Dedifferentiated amniotic fluid mesenchymal stem cell (primary cell): ENCODE measurements around the gene IRF4.

Source experiments
- DNase-seq: peaks from one replicate; pipeline ENCODE4 v3.0.0-alpha.2; 2016; ENCODE audit errors: extremely low spot score

The IRF4 gene

DNA sequence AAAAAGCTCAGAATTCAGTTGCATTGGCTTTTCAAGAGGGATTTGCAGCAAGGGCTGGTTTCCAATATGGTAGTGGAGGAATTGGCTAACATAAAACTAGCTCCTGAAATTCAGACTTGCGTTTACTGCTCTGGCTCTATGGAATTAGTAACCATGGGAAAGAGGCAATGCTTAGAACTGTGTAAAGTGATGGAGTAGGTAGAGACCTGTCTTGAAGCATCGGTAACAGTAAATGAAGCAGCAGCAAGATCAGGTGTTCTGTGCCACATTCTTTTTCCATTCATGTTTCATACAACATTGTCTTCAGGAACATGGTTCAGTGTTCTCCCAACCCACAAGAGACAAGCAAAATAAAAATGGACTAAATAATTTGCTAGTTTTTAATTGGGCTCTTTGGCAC, 6.5 kb downstream of the IRF4 start:
- no peak for DNase-seq

DNA sequence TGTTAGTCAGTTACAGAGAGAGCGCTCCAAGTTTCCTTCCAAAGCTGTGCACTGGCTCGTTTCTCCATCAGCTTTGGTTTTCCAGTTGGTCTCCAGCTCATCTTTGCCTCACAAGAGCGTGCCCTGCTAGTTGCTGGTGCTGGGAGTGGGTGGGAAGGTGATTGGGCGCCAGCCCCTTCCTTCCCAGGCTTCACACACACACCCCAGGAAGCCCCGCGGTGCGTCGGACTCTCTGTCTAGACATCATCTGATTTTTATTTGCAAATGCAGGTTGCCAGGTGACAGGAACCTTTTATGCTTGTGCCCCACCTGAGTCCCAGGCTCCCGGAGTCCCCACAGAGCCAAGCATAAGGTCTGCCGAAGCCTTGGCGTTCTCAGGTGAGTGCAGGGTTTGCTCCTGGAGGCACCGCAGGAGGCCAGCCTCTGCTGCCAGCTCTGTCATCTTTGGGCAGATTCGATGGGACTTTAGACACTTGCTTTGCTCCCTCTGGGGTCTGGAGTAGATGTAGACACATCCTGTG, 7.1 kb downstream of the IRF4 start:
- DNase-seq: no peak

DNA sequence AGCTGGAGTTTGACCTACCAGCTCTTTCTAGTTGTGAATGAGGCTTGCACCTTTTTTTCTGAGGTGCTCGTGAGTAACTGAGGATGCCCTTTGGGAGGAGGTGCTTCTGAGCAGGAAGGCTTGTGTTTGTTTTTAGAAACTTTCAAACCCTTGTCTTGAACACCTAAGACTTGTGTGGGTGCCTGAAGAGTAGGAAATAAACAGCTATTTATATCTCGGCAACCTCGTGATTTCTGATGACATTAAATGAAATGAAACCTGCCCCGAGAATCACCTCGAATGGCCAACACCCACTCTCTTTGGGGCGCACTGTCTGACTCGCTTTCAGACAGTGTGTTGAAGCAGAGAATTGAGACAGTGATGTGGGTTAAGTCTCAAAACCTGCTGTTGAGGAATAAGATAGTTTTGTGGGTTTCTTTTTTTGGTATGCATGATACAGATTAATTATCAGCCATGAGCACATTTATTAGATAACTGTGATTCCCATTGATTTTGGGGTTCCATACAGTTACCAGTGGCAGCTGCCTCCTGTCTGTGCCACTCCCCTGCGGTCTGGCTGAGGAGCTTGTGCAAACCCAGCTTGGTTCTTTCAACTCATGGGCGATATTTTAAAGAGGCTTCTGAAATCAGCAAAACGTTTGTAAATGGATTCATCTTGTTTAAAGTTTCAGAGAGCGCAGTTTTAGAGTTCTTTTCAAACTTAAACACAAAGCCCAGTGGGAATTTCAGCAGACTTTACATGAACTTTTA, 8.4 kb downstream of the IRF4 start:
- no peak for DNase-seq

DNA sequence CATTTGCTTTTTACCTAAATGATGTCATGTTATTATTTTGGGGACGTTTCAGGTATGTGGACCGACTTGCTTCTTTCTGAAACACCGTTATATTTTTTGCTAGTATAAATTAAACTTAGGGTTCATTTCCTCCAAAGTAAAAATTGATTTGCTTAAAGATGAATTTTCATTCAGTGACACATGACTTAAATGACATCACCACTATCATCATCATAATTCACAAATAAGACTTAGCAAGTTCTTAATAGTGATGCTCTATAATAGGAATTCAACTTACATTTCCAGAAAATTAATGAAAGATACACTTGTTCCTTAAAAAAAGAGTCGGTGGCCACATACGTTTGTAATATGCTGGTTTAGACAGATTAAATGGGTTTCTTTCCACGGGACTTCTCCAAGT, 9.3 kb downstream of the IRF4 start:
- no peak for DNase-seq

DNA sequence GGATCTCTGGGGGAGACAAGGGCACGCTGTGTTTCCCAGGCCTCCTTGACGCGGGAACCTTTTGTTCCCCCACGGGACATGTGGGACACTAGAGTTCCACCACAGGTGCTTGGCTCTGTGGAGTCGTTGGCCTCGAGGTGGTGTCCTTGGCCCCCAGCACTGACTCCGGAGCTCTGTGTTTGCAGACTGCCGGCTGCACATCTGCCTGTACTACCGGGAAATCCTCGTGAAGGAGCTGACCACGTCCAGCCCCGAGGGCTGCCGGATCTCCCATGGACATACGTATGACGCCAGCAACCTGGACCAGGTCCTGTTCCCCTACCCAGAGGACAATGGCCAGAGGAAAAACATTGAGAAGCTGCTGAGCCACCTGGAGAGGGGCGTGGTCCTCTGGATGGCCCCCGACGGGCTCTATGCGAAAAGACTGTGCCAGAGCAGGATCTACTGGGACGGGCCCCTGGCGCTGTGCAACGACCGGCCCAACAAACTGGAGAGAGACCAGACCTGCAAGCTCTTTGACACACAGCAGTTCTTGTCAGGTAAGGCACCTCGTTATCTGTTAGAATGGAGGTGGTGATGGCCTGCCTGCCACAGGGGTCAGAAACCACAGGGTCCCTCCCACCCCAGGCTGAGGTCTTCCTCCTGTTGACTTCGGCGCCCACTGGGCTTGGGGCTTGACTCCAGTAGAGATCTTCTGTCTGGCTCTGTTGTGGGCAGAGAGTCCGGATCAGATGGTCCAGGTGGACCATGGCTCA, 9.9 kb downstream of the IRF4 start:
- no peak for DNase-seq

DNA sequence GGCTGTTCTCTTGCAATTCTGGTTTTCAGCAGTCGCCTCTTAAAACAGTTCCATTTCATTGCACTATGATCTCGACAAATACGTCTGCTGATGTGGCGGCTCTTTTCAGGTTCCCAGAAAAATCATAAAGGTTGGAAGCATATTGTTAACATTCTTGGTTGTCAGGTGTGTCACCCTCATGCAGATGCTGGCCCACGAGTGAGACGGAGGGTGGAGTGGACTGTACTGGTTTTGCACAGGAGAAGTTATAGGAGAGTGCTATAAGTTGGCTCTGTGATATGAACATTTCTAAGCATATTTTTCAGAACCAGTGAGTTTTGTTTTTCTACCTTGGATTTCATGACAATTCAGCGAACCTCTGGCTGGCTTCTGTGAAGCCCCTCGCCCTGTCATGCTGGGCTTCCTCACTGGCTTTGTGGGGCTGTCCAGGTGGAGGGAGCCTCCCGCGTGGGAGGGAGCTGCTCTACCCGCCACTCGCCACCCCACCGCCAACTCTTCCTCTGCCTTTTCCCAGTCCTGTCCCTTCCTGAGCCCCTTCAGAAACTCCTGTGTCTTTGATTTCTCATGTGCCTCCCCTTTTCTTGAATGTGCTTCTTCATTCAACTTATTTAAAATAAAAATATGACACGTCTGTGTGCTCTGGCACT, 10.6 kb downstream of the IRF4 start:
- no peak for DNase-seq

DNA sequence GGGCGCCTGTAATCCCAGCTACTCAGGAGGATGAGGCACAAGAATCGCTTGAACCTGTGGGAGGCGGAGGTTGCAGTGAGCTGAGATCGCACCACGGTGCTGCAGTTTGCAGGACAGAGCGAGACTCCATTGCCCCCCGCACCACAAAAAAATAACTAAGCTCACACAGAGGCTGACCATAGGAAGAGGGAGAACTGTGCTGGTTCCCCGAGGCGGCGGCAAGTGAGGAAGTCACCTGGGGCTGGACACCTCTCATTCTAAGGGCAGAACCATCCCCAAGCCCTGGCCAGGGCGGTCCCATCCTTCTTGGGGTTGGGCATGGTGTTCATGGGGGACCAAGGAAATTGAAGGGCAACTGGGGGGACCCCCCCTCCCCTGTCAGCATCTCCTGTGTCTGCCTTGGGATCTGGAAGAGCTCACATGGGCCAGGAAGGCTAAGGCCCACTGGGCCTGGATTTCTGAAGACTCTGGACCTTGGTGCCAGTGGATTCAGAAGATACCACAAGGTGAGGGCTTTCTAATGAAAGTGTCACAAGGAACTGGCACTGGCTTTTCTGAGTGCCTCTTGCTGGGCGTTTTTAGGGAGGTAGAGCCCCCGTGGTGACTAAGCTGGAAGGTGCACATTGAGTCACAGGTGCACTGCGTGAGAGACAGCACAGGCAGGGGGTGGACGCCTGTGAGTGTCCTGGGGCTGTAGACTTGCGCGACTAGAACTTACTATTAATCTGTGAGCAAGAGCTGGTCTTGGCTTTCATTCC, 11.5 kb downstream of the IRF4 start:
- no peak for DNase-seq

DNA sequence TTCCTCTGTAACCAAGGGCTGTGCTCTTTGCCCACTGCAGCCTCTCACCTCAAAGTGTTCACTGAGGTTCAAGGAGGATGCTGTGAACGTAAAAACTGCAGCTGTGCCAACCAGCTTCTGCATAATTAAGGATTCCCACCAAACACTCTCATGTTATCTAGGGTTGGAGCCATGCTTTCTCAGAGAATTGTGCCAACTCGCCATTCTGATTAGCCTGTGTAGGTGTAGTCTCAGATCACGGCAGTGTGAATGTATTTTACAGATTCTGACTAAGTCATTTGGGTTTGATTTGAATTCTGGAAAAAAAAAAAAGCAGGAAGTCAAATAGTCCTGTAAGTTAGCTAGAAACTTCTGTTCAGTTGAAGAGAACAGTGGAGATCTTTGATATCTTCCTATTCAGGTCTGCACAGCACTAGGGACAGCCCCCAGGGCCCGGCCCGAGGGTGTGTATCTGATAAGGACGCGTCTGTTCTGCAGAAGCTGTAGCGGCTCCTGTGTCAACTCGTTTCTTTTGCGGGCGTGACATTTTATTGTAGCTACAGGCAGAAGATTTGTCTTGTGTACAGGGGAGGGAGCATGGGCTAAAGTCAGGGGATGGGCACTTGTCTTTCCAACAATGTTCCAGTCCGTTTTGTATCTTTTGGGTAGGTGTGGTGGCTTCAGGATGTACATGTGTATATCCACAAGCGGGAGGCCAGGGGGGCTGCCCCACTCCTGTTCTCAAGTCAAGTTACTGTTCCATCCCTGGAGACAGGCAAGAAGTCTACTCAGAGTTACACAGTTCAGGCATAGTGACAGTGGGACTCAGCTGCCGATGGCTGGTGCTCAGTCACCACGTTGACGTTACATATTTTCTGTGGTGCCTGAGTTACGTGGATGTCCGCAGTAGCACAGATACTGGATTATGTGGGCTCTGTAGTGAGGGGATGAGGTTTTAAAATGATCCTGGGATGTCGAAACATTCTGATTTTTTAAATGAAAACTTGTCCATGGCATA, 12.4 kb downstream of the IRF4 start:
- DNase-seq: no peak

DNA sequence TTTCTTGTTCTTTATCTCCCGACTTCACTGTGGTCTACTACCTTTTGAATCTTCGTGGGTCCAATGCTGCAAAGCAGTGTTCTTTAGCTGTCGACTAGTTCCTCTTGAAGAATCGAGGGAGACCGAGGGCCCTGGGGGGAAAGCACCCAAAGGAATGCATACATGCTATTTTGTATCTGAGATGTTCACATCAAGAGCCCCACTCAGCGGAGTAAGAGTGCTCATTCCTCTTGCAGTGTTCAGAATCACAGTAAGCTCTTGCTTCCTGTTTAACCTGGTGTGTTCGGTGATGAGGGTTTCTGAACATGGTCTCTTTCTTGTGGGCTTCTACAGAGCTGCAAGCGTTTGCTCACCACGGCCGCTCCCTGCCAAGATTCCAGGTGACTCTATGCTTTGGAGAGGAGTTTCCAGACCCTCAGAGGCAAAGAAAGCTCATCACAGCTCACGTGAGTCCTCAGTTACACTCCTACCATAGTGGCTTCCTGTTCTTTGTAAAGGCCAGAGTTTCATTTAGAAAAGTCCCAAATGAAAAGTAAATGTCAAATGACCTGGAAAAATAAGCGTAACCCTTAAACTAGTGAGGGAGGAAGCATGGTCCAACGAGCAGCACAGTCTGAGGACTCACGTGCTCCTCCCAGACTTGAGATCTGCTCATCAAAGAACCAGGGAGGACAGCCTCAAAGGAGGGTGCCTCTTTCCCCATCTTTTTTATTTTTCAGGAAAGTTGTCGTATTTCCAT, 13.3 kb downstream of the IRF4 start:
- DNase-seq: no peak

DNA sequence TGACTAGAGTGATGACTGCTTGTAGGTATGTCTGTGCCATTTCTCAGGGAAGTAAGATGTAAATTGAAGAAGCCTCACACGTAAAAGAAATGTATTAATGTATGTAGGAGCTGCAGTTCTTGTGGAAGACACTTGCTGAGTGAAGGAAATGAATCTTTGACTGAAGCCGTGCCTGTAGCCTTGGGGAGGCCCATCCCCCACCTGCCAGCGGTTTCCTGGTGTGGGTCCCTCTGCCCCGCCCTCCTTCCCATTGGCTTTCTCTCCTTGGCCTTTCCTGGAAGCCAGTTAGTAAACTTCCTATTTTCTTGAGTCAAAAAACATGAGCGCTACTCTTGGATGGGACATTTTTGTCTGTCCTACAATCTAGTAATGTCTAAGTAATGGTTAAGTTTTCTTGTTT, 16.6 kb downstream of the IRF4 start:
- no peak for DNase-seq

DNA sequence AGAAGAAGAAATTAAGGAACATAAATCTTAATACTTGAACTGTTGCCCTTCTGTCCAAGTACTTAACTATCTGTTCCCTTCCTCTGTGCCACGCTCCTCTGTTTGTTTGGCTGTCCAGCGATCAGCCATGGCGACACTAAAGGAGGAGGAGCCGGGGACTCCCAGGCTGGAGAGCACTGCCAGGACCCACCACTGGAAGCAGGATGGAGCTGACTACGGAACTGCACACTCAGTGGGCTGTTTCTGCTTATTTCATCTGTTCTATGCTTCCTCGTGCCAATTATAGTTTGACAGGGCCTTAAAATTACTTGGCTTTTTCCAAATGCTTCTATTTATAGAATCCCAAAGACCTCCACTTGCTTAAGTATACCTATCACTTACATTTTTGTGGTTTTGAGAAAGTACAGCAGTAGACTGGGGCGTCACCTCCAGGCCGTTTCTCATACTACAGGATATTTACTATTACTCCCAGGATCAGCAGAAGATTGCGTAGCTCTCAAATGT, 17.1 kb downstream of the IRF4 start:
- peak; percentile 42 for DNase-seq

DNA sequence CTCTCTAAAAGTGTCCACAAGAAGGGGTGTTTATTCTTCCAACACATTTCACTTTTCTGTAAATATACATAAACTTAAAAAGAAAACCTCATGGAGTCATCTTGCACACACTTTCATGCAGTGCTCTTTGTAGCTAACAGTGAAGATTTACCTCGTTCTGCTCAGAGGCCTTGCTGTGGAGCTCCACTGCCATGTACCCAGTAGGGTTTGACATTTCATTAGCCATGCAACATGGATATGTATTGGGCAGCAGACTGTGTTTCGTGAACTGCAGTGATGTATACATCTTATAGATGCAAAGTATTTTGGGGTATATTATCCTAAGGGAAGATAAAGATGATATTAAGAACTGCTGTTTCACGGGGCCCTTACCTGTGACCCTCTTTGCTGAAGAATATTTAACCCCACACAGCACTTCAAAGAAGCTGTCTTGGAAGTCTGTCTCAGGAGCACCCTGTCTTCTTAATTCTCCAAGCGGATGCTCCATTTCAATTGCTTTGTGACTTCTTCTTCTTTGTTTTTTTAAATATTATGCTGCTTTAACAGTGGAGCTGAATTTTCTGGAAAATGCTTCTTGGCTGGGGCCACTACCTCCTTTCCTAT, 17.9 kb downstream of the IRF4 start:
- DNase-seq: no peak

DNA sequence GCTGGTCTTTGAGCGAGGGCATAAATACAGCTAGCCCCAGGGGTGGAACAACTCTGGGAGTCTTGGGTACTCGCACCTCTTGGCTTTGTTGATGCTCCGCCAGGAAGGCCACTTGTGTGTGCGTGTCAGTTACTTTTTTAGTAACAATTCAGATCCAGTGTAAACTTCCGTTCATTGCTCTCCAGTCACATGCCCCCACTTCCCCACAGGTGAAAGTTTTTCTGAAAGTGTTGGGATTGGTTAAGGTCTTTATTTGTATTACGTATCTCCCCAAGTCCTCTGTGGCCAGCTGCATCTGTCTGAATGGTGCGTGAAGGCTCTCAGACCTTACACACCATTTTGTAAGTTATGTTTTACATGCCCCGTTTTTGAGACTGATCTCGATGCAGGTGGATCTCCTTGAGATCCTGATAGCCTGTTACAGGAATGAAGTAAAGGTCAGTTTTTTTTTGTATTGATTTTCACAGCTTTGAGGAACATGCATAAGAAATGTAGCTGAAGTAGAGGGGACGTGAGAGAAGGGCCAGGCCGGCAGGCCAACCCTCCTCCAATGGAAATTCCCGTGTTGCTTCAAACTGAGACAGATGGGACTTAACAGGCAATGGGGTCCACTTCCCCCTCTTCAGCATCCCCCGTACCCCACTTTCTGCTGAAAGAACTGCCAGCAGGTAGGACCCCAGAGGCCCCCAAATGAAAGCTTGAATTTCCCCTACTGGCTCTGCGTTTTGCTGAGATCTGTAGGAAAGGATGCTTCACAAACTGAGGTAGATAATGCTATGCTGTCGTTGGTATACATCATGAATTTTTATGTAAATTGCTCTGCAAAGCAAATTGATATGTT, 19.2 kb downstream of the IRF4 start:
- no peak for DNase-seq

DNA sequence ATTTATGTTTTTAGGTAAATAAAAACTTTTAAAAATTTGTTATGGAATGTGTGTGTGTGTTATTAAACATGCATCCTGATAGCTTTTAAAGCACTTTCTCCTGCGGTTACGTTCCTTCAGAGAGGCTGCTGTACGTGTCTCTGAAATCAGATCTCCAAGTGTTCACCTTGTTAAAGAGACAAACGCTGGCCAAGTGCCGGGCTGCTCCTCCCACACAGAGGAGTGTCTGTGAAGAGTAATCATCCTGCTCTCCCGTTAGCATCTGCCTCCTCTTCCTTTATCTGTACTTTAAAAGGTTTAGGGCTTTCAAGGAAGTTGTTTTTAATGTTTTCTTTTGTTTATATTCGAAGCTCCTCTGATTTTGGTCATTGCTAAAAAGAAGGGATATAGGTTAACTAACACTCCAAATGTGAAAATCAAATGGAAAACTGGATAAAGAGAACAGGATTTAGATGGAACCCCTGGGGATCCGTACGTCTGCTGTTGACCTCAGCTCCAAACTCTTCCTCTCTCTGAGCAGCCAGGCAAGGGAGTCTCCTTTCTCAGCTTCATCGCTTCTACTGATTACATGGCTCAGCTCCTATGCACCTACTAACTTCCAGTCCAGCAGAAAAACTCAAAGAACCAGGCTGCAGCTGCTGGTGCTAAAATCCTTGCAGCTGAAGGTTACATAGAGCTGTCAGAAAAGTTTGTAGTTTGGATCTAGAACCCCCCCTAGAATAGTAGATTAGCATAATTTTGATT, 20.0 kb downstream of the IRF4 start:
- DNase-seq: no peak

DNA sequence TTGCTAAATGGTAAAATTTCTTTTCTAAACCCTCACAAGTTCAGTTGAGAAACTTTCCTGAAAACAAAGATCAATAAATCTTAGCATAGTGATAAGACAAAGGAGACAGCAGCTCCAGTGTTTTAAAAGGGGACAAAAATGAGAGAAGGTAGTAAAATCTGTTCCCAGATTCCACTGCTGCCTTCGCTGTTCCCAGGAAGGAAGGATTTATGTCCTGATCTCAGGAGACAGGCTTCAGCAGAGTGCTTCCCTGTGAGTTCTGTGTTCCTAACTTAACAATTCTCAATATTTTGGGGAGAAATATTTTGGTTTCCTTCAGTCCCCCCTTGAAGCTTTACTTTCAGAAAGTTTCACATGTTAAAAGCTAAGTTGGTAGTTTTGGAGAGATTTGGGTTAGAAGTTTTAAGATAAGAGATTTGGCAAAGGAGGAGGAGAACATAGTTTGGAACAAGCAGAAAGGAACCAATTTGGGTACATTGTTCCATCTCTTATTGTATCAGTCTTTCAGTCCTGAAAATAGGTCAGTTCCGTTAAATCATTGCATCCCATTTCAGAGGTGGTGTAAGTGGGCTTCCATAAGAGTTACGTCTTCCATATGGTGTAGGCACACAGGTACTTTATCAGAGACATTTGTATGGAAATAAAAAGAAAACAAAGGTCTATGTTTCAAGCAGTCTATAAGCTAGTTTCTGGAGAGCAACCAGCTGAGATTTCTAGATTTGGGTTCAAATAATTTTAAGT, 20.8 kb downstream of the IRF4 start:
- DNase-seq: no peak

DNA sequence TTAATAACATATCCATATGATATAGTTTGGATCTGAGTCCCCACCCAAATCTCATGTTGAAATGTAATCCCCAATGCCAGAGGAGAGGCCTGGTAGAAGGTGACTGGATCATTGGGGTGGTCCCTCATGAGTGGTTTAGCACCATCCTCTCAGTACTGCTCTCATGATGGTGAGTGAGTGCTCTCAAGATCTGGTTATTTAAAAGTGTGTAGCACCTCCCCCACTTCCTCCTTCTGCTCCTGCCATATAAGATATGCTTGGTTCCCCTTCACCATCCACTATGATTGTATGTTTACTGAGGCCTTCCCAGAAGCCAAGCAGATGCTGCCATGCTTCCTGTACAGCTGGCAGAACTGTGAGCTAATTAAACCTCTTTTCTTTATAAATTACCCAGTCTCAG, 22.9 kb downstream of the IRF4 start:
- DNase-seq: no peak

DNA sequence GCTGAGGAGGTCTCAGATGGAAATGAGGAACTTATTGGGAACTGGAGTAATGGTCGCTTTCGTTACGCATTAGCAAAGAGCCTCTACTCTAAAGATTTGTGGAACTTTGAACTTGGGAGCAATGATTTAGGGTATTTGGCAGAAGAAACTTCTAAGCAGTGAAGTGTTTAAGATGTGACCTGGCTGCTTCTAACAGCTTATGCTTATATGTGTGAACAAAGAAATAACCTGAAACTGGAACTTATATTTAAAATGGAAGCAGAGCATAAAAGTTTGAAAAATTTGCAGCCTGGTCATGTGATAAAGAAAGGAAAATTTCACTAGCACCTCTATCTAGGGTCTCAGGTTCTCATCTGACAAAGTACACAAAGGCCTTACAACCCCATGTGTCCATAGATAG, 23.5 kb downstream of the IRF4 start:
- no peak for DNase-seq
